OCI-LY1 (cell line): ENCODE results near the gene OGA.

Experiments used
- H2AFZ ChIP-seq: fragments of 200-600 bp; sonication (generic), shearing (Covaris generic); 2 replicates; pipeline ENCODE4 v1.6.0; 2014; ENCODE audit warnings: antibody characterized with exemption, mild to moderate bottlenecking, low read length
- H3F3A ChIP-seq: fragments of 200-600 bp; sonication (generic), shearing (Covaris generic); 2 replicates; pipeline ENCODE4 v1.6.0; 2014; ENCODE audit warnings: mild to moderate bottlenecking, antibody characterized with exemption, low read length, moderate library complexity; ENCODE audit not compliant: insufficient read depth
- H3K27ac ChIP-seq: fragments of 200-600 bp; sonication (generic); 2 replicates; pipeline ENCODE4 v1.5.1; 2014; ENCODE audit warnings: low read length, mixed run types, mild to moderate bottlenecking, low read depth; ENCODE audit not compliant: poor library complexity, severe bottlenecking
- H3K27me3 ChIP-seq: fragments of 200-600 bp; sonication (generic); 2 replicates; pipeline ENCODE4 v1.6.0; 2014; ENCODE audit warnings: antibody characterized with exemption, mild to moderate bottlenecking, low read length, moderate library complexity; ENCODE audit not compliant: insufficient read depth
- H3K36me3 ChIP-seq: fragments of 200-600 bp; sonication (generic); 2 replicates; pipeline ENCODE4 v1.6.1; 2014; ENCODE audit warnings: mild to moderate bottlenecking, antibody characterized with exemption, low read length, moderate library complexity, mixed read lengths; ENCODE audit not compliant: insufficient read depth
- H3K4me1 ChIP-seq: fragments of 200-600 bp; sonication (generic); 2 replicates; pipeline ENCODE4 v1.5.1; 2014; ENCODE audit warnings: mild to moderate bottlenecking, low read length, moderate library complexity; ENCODE audit not compliant: insufficient read depth, severe bottlenecking
- H3K4me2 ChIP-seq: fragments of 200-600 bp; sonication (generic), shearing (Covaris generic); 2 replicates; pipeline ENCODE4 v1.6.1; 2014; ENCODE audit warnings: low read length
- H3K4me3 ChIP-seq: fragments of 200-600 bp; sonication (generic); 2 replicates; pipeline ENCODE4 v1.5.1; 2014; ENCODE audit warnings: low read length, low read depth, mild to moderate bottlenecking, mixed read lengths; ENCODE audit not compliant: poor library complexity, severe bottlenecking
- H3K79me2 ChIP-seq: fragments of 200-600 bp; shearing (Covaris generic); 2 replicates; pipeline ENCODE4 v1.6.1; 2016; ENCODE audit warnings: mixed run types, low read length, mixed read lengths; ENCODE audit not compliant: insufficient read depth
- H3K9ac ChIP-seq: fragments of 200-600 bp; sonication (generic), shearing (Covaris generic); 2 replicates; pipeline ENCODE4 v1.6.1; 2014; ENCODE audit warnings: mild to moderate bottlenecking, low read length, mixed read lengths
- H3K9me2 ChIP-seq: fragments of 200-600 bp; sonication (generic), shearing (Covaris generic); 2 replicates; pipeline ENCODE4 v1.6.1; 2014; ENCODE audit warnings: low read depth, mild to moderate bottlenecking, low read length, mixed read lengths
- H3K9me3 ChIP-seq: fragments of 200-600 bp; shearing (Covaris generic); 2 replicates; pipeline ENCODE4 v1.6.1; 2014; ENCODE audit warnings: low read length, mixed read lengths
- H4K20me1 ChIP-seq: fragments of 200-600 bp; sonication (generic), shearing (Covaris generic); 2 replicates; pipeline ENCODE4 v1.6.0; 2016; ENCODE audit warnings: mild to moderate bottlenecking, low read length; ENCODE audit not compliant: insufficient read depth
- EZH2 ChIP-seq: fragments of 200-600 bp; sonication (generic), shearing (Covaris generic); IDR thresholded peaks from 2 replicates; pipeline ENCODE4 v1.8.0; 2017; ENCODE audit warnings: borderline replicate concordance, mixed run types, mild to moderate bottlenecking, antibody characterized with exemption, low read length, moderate library complexity, mixed read lengths
- TF ChIP-seq, protein P1 (sequence below): fragments of 200-600 bp; sonication (generic), shearing (Covaris generic); IDR thresholded peaks from 2 replicates; pipeline ENCODE4 v1.5.1; 2017; ENCODE audit warnings: mild to moderate bottlenecking, antibody characterized with exemption, low read length, moderate library complexity, mixed read lengths

The OGA gene

GRCh38 chr10:101851411-101852116, 33.3 kb upstream of the OGA start:
- no peak overlapping the region for H3K27ac ChIP-seq
- no peaks in the 10 kb centered on the region for H3K9me2 ChIP-seq
- no peaks in the 10 kb centered on the region for H3K79me2 ChIP-seq
- H3F3A ChIP-seq = no peaks in the 10 kb centered on the region
- H3K4me2 ChIP-seq = no peak overlapping the region
- no peaks in the 10 kb centered on the region for H3K9me3 ChIP-seq
- H3K9ac ChIP-seq = no peak overlapping the region
- TF ChIP-seq, protein P1, sequence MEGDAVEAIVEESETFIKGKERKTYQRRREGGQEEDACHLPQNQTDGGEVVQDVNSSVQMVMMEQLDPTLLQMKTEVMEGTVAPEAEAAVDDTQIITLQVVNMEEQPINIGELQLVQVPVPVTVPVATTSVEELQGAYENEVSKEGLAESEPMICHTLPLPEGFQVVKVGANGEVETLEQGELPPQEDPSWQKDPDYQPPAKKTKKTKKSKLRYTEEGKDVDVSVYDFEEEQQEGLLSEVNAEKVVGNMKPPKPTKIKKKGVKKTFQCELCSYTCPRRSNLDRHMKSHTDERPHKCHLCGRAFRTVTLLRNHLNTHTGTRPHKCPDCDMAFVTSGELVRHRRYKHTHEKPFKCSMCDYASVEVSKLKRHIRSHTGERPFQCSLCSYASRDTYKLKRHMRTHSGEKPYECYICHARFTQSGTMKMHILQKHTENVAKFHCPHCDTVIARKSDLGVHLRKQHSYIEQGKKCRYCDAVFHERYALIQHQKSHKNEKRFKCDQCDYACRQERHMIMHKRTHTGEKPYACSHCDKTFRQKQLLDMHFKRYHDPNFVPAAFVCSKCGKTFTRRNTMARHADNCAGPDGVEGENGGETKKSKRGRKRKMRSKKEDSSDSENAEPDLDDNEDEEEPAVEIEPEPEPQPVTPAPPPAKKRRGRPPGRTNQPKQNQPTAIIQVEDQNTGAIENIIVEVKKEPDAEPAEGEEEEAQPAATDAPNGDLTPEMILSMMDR = no peak
- TF ChIP-seq EZH2 = no peak
- H2AFZ ChIP-seq = no peak overlapping the region
- no peaks in the 10 kb centered on the region for H3K4me1 ChIP-seq
- no peaks in the 10 kb centered on the region for H3K27me3 ChIP-seq
- no peak overlapping the region for H3K4me3 ChIP-seq
- no peaks in the 10 kb centered on the region for H4K20me1 ChIP-seq
- no peaks in the 10 kb centered on the region for H3K36me3 ChIP-seq

GRCh38 chr10:101850749-101851148, 32.5 kb upstream of the OGA start:
- H3K36me3 ChIP-seq = no peaks in the 10 kb centered on the region
- no peaks in the 10 kb centered on the region for H3K9me3 ChIP-seq
- H3K9ac ChIP-seq = no peak overlapping the region
- no peaks in the 10 kb centered on the region for H4K20me1 ChIP-seq
- H3F3A ChIP-seq = no peaks in the 10 kb centered on the region
- H3K4me1 ChIP-seq = no peaks in the 10 kb centered on the region
- H3K4me2 ChIP-seq = no peak overlapping the region
- no peak for TF ChIP-seq EZH2
- H3K79me2 ChIP-seq = no peaks in the 10 kb centered on the region
- H3K27ac ChIP-seq = no peak overlapping the region
- no peaks in the 10 kb centered on the region for H3K27me3 ChIP-seq
- no peak overlapping the region for H2AFZ ChIP-seq
- H3K4me3 ChIP-seq = no peak overlapping the region
- no peaks in the 10 kb centered on the region for H3K9me2 ChIP-seq

DNA sequence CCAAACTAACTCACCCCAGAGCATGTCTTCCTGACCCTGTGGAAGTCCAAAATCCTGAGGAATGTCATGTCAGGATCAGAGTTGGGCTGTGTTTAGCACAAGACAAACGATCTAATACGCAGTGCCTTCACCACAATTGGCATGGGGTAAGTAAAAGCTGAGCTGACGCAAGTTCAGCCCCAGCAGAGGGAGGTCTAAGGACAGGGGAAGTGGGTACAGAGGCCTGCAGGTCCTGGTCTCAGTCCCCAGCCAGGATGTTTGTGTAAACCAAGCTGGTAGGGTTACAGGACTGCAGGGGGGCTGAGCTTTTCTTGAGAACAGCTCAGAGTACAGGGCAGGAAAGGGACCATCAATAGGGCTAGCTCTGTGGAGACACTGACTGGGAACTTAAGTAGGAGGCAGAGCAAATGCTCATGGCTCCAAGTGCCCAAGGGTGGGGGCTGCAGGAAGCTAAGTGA, 30.7 kb upstream of the OGA start:
- Histone ChIP-seq H3K4me1 (peaks cover 4% of the 10 kb centered on the region), H3K4me3 (no peak overlapping the region), H3K27me3 (no peaks in the 10 kb centered on the region), H2AFZ (no peak overlapping the region), H3K36me3 (no peaks in the 10 kb centered on the region), H3K27ac (no peak overlapping the region), H3K79me2 (no peaks in the 10 kb centered on the region), H3F3A (no peaks in the 10 kb centered on the region), H3K9ac (no peak overlapping the region), H3K4me2 (no peak overlapping the region), H3K9me3 (no peaks in the 10 kb centered on the region), H4K20me1 (no peaks in the 10 kb centered on the region), H3K9me2 (no peaks in the 10 kb centered on the region)
- no peak for TF ChIP-seq EZH2
- TF ChIP-seq, protein P1 = no peak

- Histone ChIP-seq H3K36me3 (no peaks in the 10 kb centered on the region), H3F3A (no peaks in the 10 kb centered on the region), H3K9ac (no peak overlapping the region), H3K9me3 (no peaks in the 10 kb centered on the region), H3K79me2 (no peaks in the 10 kb centered on the region), H3K4me3 (no peak overlapping the region), H3K27me3 (no peaks in the 10 kb centered on the region), H3K9me2 (no peaks in the 10 kb centered on the region), H3K4me1 (peaks cover 5% of the 10 kb centered on the region), H4K20me1 (no peaks in the 10 kb centered on the region), H3K27ac (no peak overlapping the region), H2AFZ (no peak overlapping the region), H3K4me2 (no peak overlapping the region)
- TF ChIP-seq, protein P1 = no peak
- no peak for TF ChIP-seq EZH2
These were observed 30.2 kb upstream of the OGA start for GRCh38 chr10:101848408-101848807.
